ENCODE data around the gene SFN.

DNA sequence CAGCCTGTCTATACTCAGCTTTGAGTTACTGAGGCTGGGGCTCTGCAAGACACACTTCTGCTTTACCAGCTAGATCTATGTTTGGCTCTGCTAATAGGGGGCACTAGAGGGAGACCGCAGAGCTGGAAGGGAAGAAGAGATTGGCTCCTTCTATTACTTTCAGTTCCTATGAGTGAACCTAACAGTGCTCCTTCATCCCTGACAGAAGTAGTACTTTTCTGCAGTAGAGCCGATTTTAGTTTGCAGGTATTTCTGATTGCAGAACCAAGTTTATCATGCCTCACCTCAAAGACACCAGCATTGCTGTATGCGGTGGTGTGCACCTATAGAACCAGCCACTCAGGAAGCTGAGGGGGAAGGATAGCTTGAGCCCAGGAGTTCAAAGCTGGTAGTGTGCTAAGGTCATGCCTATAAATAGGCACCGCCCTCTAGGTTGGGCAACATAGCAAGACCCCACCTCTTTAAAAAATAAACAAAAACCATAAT is 42.1 kb upstream of the SFN start:
- TF ChIP-seq, protein P1, sequence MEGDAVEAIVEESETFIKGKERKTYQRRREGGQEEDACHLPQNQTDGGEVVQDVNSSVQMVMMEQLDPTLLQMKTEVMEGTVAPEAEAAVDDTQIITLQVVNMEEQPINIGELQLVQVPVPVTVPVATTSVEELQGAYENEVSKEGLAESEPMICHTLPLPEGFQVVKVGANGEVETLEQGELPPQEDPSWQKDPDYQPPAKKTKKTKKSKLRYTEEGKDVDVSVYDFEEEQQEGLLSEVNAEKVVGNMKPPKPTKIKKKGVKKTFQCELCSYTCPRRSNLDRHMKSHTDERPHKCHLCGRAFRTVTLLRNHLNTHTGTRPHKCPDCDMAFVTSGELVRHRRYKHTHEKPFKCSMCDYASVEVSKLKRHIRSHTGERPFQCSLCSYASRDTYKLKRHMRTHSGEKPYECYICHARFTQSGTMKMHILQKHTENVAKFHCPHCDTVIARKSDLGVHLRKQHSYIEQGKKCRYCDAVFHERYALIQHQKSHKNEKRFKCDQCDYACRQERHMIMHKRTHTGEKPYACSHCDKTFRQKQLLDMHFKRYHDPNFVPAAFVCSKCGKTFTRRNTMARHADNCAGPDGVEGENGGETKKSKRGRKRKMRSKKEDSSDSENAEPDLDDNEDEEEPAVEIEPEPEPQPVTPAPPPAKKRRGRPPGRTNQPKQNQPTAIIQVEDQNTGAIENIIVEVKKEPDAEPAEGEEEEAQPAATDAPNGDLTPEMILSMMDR (IDR thresholded peaks at IDR 0.05), result no peak
- no peak for TF ChIP-seq POLR2A (IDR thresholded peaks at IDR 0.05)

Measured in testis (tissue), 2 donors.